Left ventricle myocardium inferior (tissue), 1 donor: ENCODE measurements around the gene TIE1. TPM values are rescaled to one million over a fixed set of nuclear protein-coding genes. Genes with fewer than 3 reads are reported as not detected.
A peak's percentile ranks its signal among the peaks of the same experiment; 100 is the strongest.

ENCODE experiments used
- DNase-seq: peaks from one replicate; pipeline ENCODE4 v3.0.0-alpha.2; 2020
- H3K27ac ChIP-seq: fragments of 200-600 bp; replicated peaks from 2 replicates; pipeline ENCODE4 v1.8.0; 2021
- H3K27me3 ChIP-seq: fragments of 200-600 bp; 2 replicates; pipeline ENCODE4 v1.8.0; 2021; ENCODE audit warnings: low read depth
- H3K36me3 ChIP-seq: fragments of 200-600 bp; 2 replicates; pipeline ENCODE4 v1.8.0; 2021
- H3K4me1 ChIP-seq: fragments of 200-600 bp; 2 replicates; pipeline ENCODE4 v1.8.0; 2021
- H3K4me3 ChIP-seq: fragments of 200-600 bp; 2 replicates; pipeline ENCODE4 v1.8.0; 2021; ENCODE audit warnings: mild to moderate bottlenecking, moderate library complexity
- H3K9me3 ChIP-seq: fragments of 200-600 bp; replicated peaks from 2 replicates; pipeline ENCODE4 v1.8.0; 2021
- intact Hi-C: fragments of 100-400 bp; cut with micrococcal nuclease; formaldehyde crosslinking; loops from one replicate; pipeline ENCODE4 v1.11.0; 2022
- microRNA-seq: library from miRNA; unstranded; fragments of <30 nt; microRNA quantifications from one replicate; pipeline ENCODE4 v1.2.0, GENCODE V29; 2020
- total RNA-seq: library from RNA; stranded (reverse); fragmentation: NEBNext Ultra II Directional; extraction: Animal tissue kit (Norgen Biotek cat#: 25700); gene quantifications from one replicate; pipeline ENCODE4 v1.2.1, GENCODE V29; 2021
- TF ChIP-seq, protein P1 (sequence below): fragments of 200-600 bp; IDR thresholded peaks from 2 replicates; pipeline ENCODE4 v1.8.0; 2021; ENCODE audit warnings: antibody characterized with exemption, mild to moderate bottlenecking, borderline replicate concordance
- donor health status: DM: no; HTN: yes; CAD: no; lungs with severe emphysema.

TIE1 gene
- total RNA-seq, 1 donor from 2014 or later: 25.1 TPM

DNA sequence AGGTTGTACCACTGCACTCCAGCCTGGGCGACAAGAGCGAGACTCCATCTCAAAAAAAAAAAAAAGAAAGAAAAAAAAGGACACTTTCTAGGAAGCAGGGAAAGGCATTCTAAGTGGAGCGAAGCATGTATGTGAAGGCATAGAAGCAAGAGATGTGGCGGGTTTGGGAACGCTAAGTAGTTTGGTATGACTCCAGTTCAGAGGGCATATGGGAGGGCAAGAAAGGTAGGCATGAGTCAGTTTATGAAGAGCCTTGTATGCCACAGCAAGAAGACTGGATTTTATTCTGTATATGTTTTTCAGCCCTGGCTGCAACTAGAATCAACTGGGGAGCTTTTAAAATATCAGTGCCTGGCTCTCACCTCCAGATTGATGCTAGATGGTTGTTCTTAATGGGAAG, 71.4 kb downstream of the TIE1 start:
- Histone ChIP-seq H3K27me3 (no peaks in the 10 kb centered on the region), H3K4me1 (peaks cover 49% of the 10 kb centered on the region), H3K4me3 (no peak overlapping the region), H3K9me3 (no peaks in the 10 kb centered on the region), H3K36me3 (no peaks in the 10 kb centered on the region), H3K27ac (peak overlapping the region; percentile 58)
- intact Hi-C loops: no loop called here
- DNase-seq: no peak
- TF ChIP-seq, protein P1, sequence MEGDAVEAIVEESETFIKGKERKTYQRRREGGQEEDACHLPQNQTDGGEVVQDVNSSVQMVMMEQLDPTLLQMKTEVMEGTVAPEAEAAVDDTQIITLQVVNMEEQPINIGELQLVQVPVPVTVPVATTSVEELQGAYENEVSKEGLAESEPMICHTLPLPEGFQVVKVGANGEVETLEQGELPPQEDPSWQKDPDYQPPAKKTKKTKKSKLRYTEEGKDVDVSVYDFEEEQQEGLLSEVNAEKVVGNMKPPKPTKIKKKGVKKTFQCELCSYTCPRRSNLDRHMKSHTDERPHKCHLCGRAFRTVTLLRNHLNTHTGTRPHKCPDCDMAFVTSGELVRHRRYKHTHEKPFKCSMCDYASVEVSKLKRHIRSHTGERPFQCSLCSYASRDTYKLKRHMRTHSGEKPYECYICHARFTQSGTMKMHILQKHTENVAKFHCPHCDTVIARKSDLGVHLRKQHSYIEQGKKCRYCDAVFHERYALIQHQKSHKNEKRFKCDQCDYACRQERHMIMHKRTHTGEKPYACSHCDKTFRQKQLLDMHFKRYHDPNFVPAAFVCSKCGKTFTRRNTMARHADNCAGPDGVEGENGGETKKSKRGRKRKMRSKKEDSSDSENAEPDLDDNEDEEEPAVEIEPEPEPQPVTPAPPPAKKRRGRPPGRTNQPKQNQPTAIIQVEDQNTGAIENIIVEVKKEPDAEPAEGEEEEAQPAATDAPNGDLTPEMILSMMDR: no peak

Small RNA genes within 50 kb of the gene (microRNA-seq; reads per million reads assigned to microRNA genes)
- gene MIR6734: not detected

Other genes starting within 250 kb of the TIE1 start
- 29.8 TPM for gene EBNA1BP2, start 128.7 kb upstream of the TIE1 start, total RNA-seq
- not detected for gene CFAP57, start 128.7 kb upstream of the TIE1 start, total RNA-seq
- gene TMEM125, start 31.0 kb upstream of the TIE1 start, total RNA-seq: not detected
- not detected for gene C1orf210, start 15.4 kb upstream of the TIE1 start, total RNA-seq
- gene MPL, start 36.8 kb downstream of the TIE1 start, total RNA-seq: 0.82 TPM
- gene CDC20, start 58.0 kb downstream of the TIE1 start, total RNA-seq: 0.99 TPM
- gene ELOVL1, start 67.0 kb downstream of the TIE1 start, total RNA-seq: 26.7 TPM
- gene MED8, start 88.8 kb downstream of the TIE1 start, total RNA-seq: 15.7 TPM
- 24.8 TPM for gene SZT2, start 88.9 kb downstream of the TIE1 start, total RNA-seq
- 22.8 TPM for gene HYI, start 152.9 kb downstream of the TIE1 start, total RNA-seq
- gene PTPRF, start 229.9 kb downstream of the TIE1 start, total RNA-seq: 2.9 TPM